WTC11 (cell line): ENCODE measurements around the gene TGFBR2.

ENCODE experiments used
- ETV6 ChIP-seq: sonication (generic); formaldehyde crosslinking; IDR thresholded peaks from 2 replicates; pipeline ENCODE4 v1.8.1; 2022; ENCODE audit warnings: mild to moderate bottlenecking, missing genetic modification reagents
- FOXJ3 ChIP-seq: sonication (generic); formaldehyde crosslinking; IDR thresholded peaks from 2 replicates; pipeline ENCODE4 v1.9.0; 2021; ENCODE audit warnings: missing genetic modification reagents, mild to moderate bottlenecking, borderline replicate concordance
- JUN ChIP-seq: sonication (generic); formaldehyde crosslinking; IDR thresholded peaks from 2 replicates; pipeline ENCODE4 v1.8.0; 2023; ENCODE audit warnings: mild to moderate bottlenecking, missing genetic modification reagents
- KAT7 ChIP-seq: sonication (generic); formaldehyde crosslinking; IDR thresholded peaks from 2 replicates; pipeline ENCODE4 v1.8.1; 2023; ENCODE audit warnings: missing genetic modification reagents, mild to moderate bottlenecking, borderline replicate concordance
- NR2C2 ChIP-seq: sonication (generic); formaldehyde crosslinking; IDR thresholded peaks from 2 replicates; pipeline ENCODE4 v1.8.0; 2022; ENCODE audit warnings: mild to moderate bottlenecking, missing genetic modification reagents
- PREB ChIP-seq: sonication (generic); formaldehyde crosslinking; IDR thresholded peaks from 2 replicates; pipeline ENCODE4 v1.8.1; 2022; ENCODE audit warnings: mild to moderate bottlenecking, missing genetic modification reagents, moderate library complexity, borderline replicate concordance
- ZNF121 ChIP-seq: sonication (generic); formaldehyde crosslinking; IDR thresholded peaks from 2 replicates; pipeline ENCODE4 v1.8.0; 2023; ENCODE audit warnings: missing genetic modification reagents
- TF ChIP-seq, protein P1 (sequence below): fragments of 200-600 bp; IDR thresholded peaks from 2 replicates; pipeline ENCODE4 v1.8.0; 2022; ENCODE audit warnings: antibody characterized with exemption

- TF ChIP-seq, protein P1, sequence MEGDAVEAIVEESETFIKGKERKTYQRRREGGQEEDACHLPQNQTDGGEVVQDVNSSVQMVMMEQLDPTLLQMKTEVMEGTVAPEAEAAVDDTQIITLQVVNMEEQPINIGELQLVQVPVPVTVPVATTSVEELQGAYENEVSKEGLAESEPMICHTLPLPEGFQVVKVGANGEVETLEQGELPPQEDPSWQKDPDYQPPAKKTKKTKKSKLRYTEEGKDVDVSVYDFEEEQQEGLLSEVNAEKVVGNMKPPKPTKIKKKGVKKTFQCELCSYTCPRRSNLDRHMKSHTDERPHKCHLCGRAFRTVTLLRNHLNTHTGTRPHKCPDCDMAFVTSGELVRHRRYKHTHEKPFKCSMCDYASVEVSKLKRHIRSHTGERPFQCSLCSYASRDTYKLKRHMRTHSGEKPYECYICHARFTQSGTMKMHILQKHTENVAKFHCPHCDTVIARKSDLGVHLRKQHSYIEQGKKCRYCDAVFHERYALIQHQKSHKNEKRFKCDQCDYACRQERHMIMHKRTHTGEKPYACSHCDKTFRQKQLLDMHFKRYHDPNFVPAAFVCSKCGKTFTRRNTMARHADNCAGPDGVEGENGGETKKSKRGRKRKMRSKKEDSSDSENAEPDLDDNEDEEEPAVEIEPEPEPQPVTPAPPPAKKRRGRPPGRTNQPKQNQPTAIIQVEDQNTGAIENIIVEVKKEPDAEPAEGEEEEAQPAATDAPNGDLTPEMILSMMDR: no peak
- no peak for TF ChIP-seq KAT7 (CRISPR knock-in tag)
- no peak for TF ChIP-seq JUN
- TF ChIP-seq ZNF121 (CRISPR knock-in tag): no peak
- TF ChIP-seq ETV6 (CRISPR knock-in tag): no peak
- no peak for TF ChIP-seq NR2C2
- TF ChIP-seq PREB (CRISPR knock-in tag): no peak
- TF ChIP-seq FOXJ3 (CRISPR knock-in tag): no peak
These were observed 35.2 kb downstream of the TGFBR2 start for GRCh38 chr3:30641416-30642251.
